NCI-H2029 (cell line): Measurements from ENCODE around the gene SOBP.

ENCODE experiments used
- DNase-seq: peaks from one replicate; lab custom pipeline; 2025; lab: John Stamatoyannopoulos, UW

SOBP gene

DNA sequence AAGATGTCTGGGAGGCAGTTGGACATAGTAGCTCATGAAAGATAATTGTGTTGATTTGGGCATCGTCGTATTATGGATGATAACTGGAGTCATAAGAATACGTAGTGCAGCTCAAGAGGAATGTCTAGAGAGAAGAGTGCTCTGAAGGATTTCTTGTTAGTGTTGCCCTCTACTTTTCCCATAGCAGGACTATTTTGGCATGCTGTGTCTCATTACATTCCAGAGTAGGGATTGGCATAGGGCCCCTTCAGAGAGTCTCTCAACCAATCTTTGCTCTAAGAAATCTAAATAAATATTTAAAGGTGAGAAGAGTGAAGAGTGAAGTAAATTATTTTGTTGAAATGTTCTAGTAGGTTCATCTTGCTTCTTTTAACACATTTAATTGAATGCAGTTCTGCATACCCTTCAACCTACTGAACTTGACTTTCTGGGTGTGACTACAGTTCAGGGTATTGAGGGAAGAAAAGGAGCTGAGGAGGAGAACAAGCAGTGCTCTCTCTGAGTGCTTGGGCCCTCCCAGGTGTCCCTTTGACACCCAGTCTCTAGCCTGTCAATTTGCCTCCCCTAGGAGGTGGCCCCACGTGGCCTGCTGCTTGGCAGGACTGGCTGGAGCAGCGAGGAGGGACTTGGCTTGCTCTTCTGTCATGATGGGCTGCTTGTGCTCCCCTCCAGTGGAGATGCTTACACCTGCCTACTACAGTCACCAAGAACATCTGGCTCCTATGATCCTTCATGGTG, 33.3 kb downstream of the SOBP start:
- DNase-seq = no peak

DNA sequence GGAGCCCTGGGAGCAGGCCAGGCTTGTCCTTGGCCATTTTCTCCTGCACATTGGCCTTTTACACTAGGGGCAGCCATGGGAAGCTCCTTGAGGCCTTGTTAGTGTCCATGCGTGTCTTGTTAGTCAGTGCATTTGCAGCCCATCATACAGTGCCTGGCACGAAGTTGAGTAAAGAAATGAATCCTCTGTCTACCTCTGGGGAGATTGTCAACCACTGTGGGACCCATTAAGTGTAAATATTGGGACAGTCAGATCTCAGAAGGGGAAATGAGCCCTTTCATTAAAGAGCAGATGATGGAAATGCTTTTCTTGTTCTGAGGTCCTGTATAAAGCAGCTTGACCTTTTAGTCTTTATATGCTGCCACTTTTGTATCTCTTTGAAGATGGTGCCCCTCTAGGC, 33.9 kb downstream of the SOBP start:
- no peak for DNase-seq

DNA sequence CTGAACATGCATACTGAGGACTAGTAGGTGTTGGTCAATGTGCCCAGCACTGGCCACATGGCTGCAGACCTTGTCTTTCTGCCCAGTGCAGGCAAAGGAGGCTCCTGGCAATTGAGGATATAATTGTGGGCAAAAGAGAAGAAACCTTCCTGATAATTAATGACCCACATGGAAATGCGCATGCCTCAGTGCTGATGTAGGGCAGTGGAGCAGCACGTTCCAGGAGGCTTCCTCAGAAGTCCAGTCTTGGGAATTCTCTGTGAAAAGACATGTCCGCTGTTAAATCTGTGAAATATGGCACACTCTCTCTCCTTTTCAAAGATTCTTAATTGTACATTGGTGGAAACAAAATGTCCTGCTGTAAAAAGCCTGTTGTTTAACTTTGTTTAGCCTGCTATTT, 34.7 kb downstream of the SOBP start:
- DNase-seq = no peak

DNA sequence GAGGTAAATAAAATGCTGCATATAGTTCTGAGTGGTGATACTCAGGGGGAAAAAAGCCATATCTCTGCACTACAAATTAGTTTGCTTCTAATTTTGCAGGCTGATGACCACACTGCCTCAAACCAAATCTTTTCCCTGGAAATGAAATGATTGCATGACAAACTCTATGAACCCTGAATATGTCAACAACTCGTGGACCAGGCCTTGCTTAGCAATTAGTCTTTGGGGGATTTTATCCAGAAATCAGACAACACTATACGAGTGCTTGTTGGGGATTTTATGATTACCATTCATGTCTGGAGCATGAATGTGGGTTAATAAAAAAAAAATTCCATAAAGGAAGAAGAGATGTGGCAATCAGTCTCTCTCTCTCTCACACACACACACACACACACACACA, 42.0 kb downstream of the SOBP start:
- no peak for DNase-seq

DNA sequence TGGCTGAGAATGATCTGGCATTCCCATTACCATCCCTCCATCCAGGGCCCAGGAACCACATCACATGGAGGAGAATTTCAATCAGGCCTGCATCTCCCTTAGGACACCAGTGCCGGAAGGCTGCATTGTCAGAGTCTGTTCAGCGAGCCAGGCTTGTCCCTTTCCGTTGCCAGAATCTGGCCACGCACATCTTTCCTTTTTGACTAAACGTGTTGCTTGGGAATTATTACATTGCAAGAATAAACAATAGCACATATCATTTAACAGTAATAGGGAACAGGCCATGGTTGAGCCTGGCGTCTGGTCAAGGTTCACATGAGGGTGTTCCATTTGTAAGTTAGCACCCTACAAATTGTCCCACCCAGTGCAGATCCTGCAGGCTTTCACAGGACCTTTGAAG, 42.8 kb downstream of the SOBP start:
- no peak for DNase-seq

DNA sequence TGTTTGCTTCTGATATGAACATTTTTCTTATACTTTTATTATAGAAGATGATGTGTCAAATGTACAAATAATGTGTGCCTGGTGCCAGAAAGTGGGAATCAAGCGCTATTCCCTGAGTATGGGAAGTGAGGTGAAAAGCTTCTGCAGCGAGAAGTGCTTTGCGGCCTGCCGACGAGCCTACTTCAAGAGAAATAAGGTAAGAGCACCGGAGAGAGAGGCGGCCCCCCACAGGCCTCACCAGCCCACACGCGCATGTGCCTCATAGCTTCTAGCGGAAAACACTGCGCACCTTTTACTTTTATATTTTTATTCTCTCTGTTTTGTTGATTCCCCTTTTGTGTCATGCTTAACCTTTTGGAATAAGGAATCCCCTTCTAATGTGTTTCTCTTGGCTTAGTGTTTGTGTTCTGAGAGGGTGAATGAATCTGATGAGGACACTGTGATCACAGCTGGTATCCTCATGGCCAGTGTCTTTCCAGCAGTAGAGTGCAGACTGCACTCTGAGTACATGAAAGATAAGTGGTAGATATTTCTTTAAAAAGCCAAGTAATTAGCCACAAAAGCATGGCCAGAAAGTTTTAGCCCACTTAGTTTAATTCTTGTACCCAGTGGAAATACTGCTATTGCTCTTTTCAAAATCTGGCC, 43.6 kb downstream of the SOBP start:
- DNase-seq = no peak

DNA sequence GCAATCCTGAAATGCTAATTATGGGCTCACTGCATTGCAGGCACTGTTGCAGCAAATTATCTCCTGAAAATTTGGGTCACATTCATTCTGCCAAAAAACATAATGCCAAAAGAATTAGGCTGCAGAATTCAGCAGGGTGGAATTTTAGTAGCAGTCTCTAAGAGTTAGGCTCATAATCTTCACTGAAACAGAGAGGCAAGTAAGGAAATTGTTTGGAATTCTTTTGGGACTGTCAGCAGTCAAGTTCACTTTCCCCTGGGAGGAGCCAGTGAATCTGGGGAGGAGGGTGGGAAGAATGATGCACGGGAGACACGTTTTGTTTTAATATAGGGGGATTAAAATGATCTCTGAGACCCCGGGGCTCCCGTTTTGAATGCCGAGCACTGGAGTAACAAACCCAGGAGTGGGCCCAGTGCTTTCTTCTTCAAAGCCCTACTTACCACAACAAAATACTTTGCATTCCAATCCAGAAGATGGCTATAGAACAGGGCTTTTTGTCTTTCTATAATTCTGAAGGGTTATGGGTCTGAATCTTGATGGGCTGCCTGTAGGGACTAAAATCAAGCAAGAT, 44.7 kb downstream of the SOBP start:
- no peak for DNase-seq

DNA sequence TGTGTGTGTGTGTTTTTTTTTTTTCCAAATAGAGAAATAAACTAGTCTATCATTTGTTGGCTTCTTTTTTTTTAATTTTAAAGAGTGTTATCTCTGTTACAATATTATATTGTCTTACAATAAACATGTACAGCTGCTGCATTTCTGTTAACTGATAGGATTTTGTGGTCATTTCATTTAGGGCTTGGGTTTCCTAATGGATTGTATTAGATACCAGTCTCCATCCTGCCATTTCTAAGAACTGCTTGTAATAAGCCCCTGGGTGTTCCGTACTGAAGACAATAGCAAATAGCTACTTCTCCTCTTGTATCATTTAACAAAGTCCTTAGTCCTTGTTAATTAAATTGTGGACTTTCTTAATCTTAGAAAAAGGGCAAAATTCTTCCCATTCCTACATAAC, 45.7 kb downstream of the SOBP start:
- no peak for DNase-seq

DNA sequence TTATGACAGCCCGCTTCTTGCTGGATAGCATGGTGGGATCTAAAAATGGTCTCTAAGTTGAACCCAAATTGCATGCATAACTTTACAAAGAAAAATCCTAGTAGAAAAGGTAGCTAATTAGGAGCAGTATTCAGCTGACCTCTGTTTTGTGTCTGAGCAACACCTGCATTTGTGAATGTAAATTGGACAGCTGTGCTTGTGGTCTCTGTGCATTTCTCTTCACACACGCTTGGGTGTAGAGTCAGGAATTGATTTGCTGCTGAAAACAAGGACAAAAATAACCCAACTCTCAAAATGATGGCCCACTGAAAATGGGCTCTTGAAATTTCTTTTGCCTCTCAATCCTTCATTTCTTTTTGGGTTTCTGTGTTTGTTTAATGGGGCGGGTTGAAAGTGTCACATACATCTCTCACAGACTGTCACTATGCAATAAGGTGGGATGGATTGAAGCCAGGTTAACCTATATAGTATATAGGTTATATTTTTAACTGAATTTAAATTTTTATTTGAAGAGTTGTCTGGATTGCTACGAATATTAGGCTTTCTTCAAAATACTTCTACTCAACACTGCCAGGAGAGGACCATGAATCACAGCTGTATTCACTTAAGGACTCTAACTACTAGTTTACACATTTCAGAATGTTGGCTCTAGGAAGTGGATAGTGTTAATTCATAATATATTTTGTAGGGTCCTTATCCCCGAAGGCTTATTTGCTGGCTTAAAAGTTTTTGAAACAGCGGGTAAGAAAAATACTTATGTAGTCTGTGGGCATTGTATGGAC, 46.5 kb downstream of the SOBP start:
- DNase-seq = no peak

DNA sequence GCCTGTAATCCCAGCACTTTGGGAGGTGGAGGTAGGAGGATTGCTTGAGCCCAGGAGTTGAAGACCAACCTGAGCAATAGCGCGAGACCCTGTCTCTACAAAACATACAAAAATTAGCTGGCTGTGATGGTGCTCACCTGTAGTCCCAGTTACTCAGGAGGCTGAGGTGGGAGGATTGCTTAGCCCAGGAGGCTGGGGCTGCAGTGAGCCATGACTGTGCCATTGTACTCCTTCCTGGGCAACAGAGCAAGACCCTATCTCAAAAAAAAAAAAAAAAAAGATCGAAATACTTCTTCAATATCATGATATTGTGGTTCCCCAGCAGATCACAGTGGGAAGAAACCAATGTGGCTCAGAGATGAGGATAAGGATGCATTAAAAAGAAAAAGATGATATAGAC, 47.6 kb downstream of the SOBP start:
- no peak for DNase-seq

DNA sequence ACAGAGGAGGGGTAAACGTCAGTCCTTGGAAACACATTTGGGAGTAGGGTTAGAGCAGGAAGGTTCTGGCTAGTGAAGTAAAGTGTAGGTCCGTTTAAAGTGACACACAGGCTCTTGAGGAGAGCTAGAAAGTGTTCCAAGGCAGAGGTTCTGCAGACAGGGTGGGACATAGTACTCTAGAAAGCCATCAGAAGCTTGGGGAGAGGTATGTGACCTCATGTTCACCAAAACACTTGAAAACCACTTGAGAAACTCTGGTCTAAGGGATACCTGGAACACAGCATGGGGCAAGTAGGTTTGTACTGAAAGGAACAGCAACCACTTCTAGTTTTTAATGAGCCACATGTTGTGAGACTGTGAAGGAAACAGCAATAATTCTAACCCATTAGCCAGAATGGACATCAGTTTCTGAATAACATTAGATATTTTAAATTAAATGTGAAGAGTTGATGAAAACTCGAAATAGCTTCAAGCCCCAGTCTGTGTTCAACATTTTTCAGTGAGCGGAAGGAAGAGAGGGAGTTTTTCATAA, 49.0 kb downstream of the SOBP start:
- no peak for DNase-seq

DNA sequence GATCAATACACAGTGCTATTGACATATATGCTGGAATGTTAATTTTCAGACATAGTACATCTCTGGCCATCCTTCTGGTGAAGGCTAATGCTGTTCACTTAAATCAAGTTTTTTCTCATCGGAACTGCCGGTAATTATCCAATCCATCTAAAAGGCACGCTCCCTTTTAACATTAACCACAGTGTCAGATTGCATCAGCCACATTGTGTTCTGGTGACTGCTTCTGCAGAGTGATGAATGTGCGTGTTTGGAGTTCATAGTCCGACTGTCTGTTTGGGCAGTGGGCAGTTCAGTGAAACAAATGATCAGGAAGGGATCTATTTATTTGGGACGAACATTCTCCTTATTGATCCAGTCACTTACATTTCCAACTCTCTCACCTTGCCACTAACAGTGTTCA, 49.5 kb downstream of the SOBP start:
- no peak for DNase-seq

DNA sequence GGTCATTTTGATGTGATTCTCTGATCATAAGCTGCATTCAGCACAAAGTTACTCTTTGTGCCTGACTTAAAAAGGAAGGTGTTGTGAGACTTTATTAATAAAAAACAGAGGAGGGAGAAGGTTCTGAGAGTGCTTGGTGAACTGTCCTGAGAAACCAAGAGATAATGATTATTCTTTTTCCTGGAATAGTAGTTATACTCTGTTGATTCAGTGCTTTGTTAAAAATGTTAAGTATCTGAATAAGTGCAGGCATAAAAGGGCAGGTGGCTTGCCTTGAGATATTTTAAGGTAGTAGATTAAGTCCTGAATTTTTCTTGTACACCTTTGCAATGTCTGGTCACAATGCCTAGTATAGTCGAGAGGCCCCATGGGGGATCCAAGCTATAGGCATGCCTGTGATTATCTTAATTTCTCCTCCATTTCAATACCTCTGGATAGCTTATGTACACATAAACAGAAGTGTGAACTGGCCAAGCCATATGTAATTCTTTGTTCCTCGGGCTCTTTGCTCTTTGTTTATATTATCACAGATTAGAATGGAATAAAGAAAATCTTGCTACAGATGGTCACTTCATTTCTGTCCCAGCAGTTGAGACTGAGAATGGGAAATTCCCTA, 50.0 kb downstream of the SOBP start:
- no peak for DNase-seq

DNA sequence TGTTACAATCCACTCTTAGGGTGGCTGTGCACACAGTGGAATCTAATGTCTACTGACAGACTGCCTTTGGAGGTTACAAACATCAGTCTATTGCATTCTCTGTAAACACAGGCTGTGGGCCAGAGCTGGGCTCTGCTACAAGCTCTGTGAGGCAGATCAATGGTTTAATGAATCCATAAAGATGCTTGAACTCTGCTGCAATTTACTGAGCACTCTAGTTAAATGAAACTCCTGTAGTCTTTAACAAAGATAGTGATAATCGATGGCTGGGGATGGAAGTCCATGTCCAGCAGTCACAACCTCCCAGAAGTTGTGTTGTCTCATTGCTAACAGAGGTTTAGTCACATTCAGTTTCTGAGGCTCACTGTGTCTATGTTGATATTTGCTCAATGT, 50.5 kb downstream of the SOBP start:
- DNase-seq = peak; percentile 11

DNA sequence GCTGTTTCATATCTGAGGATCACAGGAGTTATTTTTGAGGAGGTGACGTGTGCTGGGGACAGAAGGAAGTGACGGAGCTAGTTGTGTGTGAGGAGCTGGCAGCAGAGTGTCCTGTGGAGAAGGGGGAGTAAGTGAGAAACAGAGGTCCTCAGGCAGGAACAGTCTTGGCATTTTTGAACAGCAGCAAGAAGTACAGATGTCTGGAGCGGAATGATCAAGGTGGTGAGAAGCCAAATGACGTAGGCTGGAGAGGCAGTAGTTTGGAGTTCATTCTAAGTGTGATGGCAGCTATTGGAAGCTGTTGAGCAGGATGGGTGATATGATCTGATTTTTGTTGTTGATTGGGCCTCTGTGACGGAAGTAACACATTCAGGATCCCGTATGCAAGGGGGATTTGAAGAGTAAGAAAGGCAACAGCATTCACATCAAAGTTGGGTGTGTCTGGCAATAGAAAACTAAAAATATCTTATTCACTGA, 52.3 kb downstream of the SOBP start:
- no peak for DNase-seq

DNA sequence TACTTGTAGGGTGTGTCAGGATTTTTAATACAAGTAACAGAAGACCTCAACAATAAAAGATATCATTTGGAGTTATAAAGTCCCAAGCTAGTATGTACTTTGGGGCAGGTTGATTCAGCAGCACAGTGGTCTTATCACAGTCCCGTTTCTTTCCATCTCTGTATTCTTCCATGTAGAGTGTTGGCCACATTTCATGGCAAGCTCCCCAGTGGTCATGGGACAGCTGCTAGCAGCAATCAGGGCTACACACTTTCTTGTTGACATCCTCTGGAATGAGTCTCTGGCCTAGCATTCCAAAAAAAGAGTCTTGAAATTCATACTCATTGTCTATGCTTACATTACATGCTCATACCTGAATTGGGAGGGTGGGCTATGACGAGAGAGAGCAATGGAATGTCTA, 53.2 kb downstream of the SOBP start:
- DNase-seq = no peak

DNA sequence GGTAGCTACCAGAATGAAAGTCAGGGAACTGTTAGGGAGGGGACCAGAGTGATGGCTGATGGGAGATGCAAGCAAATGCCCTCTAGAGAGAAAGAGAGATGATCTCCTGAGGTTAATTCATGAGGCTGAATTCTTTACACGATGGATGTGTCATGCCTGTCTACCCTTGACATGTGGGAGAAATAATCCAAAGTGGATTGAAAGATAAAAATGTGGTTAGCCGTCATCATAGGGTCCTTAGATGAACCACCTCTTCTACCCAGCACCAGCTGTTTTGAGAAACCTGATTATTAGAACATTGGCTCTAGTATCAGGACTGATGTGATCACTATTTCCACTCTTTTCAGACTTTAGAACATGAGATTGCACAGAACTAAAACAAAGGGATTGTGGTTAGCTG, 53.6 kb downstream of the SOBP start:
- DNase-seq = no peak

DNA sequence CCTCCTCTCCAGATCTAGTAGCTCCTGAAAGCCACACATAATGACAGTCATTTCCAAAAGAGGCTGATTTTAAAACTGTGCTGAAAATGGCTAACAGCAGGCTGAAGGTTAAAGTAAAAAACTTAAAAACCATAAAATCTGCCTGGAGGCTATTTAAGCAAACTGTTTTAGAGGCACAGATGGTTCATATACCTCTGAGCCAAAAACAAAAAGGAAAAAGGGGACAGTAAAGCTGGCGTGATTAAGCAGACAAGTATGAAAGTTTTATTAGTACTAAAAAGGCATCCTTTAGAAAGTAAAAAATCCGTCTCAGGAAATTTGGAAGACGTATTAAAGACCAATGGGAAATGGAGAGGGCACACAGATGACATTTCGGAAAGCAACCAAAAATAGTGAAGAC, 55.8 kb downstream of the SOBP start:
- DNase-seq = no peak

DNA sequence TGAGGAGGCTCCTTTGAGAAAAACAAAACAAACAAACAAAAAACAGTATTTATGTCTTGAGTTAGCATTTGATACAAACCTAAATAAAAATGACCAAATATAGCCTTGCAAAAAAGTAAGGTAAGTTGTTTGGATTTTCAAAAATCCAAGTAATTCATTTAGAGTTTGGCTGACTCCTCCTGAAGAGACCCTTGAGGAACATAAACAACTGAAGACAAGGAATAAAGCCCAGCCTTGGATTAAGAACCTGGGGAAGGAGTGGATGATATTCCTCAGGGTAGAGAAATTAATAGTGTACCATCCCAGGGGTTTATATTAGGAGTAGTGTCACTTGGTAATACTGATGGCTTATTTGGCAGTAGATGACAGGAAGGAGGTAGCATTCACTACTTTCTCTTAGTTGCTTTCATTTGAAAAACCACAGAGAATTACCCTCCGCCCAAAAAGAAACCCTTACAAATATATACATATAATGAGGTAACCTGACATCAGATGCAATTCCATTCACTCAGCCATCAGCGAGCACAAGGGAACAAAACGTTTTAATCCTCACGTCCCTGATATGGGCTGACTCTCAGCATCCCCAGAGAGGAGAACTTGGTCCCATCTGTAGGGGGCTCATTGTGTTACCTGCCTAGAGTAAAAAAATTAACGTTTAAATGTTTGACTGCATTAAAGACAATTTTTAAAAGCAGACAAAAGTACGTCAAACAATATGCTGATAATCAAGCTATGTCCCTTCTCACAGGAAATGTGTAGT, 57.0 kb downstream of the SOBP start:
- no peak for DNase-seq

DNA sequence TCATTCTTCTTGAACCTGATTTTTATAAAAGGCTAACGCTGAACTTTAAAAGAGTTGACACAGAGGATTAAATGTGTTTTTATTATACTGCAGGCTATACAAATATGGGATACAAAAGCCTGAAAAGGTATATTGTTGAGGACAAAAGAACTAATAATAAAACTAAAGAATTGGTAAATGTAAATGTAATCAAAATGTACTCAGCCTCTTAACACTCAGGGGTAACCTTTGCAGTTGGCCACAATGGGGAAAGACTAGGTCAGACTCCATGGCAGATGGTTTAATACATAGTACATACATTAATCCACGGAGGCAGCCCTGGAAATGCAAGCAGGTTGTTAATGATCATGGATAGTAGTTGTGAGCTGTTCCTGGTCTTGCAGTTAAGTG, 57.5 kb downstream of the SOBP start:
- no peak for DNase-seq

DNA sequence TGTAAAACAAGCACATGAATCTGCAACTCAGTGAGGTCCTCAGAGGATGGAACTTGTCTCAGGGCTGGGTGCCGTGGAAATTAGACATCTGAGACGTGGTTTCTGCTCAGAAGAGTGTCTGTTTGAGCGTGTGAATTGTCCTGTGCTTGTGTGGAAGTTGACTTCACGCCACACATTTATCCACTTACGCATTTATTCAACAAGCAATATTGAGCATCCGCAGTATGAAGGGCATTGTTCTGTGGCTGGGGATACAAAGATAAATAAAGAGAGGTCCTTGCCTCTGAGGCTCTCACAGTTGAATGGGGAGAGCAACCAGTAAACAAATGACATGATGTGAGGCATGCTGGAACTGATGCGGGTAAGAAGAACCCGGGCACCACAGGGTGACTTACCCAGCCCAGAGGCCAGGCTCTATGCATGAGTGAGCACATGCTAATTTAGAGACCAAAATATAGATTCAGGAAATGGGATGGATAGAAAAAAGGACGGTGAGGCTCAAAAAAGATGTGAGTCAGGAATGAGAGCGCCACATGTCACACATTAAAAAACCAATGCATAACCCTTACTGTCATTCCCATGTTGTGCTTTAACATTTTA, 60.4 kb downstream of the SOBP start:
- DNase-seq = no peak
